NCI-H1436 treated with DMSO at 0.1 percent for 48 hours (cell line): ENCODE measurements around the gene BPIFB3.

Source experiments
- DNase-seq: peaks from one replicate; lab custom pipeline; 2025; lab: John Stamatoyannopoulos, UW

Gene BPIFB3

GRCh38 chr20:33015700-33016580 lies 37.8 kb upstream of the BPIFB3 start:
- DNase-seq = no peak

- no peak for DNase-seq
Observed at GRCh38 chr20:33016581-33017109, 37.1 kb upstream of the BPIFB3 start.

- no peak for DNase-seq
Observed at GRCh38 chr20:33017542-33017941, 36.2 kb upstream of the BPIFB3 start.

- no peak for DNase-seq
Observed at GRCh38 chr20:33018169-33018931, 35.4 kb upstream of the BPIFB3 start.

GRCh38 chr20:33019465-33020277 lies 34.0 kb upstream of the BPIFB3 start:
- no peak for DNase-seq

GRCh38 chr20:33020278-33021161 lies 33.2 kb upstream of the BPIFB3 start:
- no peak for DNase-seq

- DNase-seq = no peak
Observed at GRCh38 chr20:33021879-33022278, 31.8 kb upstream of the BPIFB3 start.

GRCh38 chr20:33022289-33022688 lies 31.4 kb upstream of the BPIFB3 start:
- DNase-seq = no peak

- DNase-seq = no peak
Observed at GRCh38 chr20:33022694-33023438, 30.8 kb upstream of the BPIFB3 start.

GRCh38 chr20:33023439-33024242 lies 30.1 kb upstream of the BPIFB3 start:
- no peak for DNase-seq

GRCh38 chr20:33024243-33024560 lies 29.5 kb upstream of the BPIFB3 start:
- no peak for DNase-seq

GRCh38 chr20:33024609-33025317 lies 28.9 kb upstream of the BPIFB3 start:
- no peak for DNase-seq

GRCh38 chr20:33025318-33025876 lies 28.3 kb upstream of the BPIFB3 start:
- no peak for DNase-seq

GRCh38 chr20:33026072-33026778 lies 27.5 kb upstream of the BPIFB3 start:
- DNase-seq = no peak

- no peak for DNase-seq
Observed at GRCh38 chr20:33026779-33027759, 26.6 kb upstream of the BPIFB3 start.
